ENCODE results near the gene NLGN3.
"Not testable (repeated sequence)": the region's sequence is repeated elsewhere in the genome, so short reads cannot be mapped to it uniquely, and the experiment has no call there.

The NLGN3 gene

DNA sequence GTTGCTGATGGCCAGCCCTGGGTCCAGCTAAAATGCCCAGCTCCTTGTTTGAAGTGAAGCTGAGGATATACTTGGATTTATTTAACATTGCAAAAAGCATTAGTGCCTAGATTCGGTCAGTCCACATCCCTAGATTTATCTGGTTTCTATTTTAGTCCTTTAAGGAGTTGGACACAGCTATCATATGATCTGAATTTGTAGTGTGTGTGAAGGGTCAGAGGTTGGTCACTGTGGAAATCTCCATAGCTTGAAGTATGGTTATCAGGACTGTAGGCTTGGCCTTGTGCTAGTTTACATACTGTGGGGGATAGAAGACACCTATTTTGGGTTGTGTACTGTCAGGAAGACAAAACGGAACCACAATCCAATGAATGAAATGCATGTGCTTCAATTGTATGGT, 28.8 kb downstream of the NLGN3 start:
- H3K4me3 ChIP-seq (ENCODE audit: low read depth, low read length), result no peak overlapping the region

DNA sequence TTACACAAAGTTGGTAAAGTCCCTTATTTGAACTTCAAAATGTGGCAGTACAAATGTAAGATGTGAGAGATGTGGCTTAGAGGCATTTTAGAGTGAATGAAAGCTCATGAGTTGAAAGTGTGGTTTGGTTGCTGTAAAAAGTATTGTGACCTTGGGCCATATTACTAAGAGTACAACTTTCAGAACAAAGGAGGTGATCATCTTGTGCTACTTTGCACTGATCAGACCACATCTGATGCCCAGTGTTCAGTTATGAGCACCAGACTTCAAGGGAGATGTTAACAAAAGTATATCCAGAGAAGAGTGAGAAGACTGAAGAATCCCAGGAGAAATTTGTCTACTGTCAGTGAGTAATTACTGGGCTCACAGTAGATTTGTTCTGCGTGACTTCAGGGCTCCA, 30.2 kb downstream of the NLGN3 start:
- TF ChIP-seq, protein P1, sequence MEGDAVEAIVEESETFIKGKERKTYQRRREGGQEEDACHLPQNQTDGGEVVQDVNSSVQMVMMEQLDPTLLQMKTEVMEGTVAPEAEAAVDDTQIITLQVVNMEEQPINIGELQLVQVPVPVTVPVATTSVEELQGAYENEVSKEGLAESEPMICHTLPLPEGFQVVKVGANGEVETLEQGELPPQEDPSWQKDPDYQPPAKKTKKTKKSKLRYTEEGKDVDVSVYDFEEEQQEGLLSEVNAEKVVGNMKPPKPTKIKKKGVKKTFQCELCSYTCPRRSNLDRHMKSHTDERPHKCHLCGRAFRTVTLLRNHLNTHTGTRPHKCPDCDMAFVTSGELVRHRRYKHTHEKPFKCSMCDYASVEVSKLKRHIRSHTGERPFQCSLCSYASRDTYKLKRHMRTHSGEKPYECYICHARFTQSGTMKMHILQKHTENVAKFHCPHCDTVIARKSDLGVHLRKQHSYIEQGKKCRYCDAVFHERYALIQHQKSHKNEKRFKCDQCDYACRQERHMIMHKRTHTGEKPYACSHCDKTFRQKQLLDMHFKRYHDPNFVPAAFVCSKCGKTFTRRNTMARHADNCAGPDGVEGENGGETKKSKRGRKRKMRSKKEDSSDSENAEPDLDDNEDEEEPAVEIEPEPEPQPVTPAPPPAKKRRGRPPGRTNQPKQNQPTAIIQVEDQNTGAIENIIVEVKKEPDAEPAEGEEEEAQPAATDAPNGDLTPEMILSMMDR (IDR thresholded peaks at IDR 0.05; ENCODE audit: low read depth, low read length), result no peak
- no peak for DNase-seq (ENCODE audit: low read depth, low spot score)
- no peak overlapping the region for H3K4me3 ChIP-seq (ENCODE audit: low read depth, low read length)
- in situ Hi-C loops (cut with HindIII; ENCODE audit: low sequenced_read_pairs), result no loop called here

More for the DNA sequence above, 28.8 kb downstream of the NLGN3 start:
- DNase-seq (ENCODE audit: low read depth, low spot score), result no peak
- TF ChIP-seq, protein P1 (IDR thresholded peaks at IDR 0.05; ENCODE audit: low read depth, low read length), result no peak
- in situ Hi-C loops (cut with HindIII; ENCODE audit: low sequenced_read_pairs), result no loop called here

DNA sequence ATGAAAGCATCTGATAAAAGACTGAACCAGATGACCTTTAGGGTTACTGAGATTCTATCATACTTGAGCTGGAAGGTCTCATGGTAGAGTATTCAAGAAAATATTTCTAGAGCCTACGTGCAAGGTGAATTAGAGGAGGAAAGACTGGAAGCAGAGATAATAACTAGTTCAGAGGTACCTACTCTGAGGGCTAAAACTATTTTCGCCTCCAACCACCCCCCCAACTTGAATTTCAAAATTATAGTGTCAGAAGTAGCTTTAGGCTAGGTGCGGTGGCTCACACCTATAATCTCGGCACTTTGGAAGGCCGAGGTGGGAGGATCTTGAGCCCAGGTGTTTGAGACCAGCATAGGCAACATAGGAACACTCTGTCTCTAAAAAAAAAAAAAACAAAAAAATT, 30.9 kb downstream of the NLGN3 start:
- no peak overlapping the region for H3K4me3 ChIP-seq (ENCODE audit: low read depth, low read length)
- TF ChIP-seq, protein P1 (IDR thresholded peaks at IDR 0.05; ENCODE audit: low read depth, low read length), result no peak
- no peak for DNase-seq (ENCODE audit: low read depth, low spot score)
- in situ Hi-C loops (cut with HindIII; ENCODE audit: low sequenced_read_pairs), result no loop called here

DNA sequence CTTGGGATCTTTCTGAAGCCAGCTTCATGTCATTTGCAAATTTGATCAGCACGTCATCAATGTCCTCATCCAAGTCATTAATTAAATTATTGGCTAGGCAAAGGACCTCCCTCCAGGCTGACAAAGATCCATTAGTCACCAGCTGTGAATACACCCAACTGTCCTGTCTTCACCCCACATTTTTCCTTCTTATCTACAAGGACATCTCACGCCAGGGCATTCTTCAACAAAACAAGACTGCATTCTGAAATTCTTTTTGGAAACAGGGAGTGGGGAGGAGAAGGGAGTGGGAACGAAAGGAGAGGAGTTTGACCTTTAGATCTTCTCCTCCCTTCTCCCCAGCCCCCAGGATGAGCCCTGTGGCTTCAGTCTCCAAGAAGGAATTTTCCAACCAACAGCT, 32.7 kb downstream of the NLGN3 start:
- TF ChIP-seq, protein P1 (IDR thresholded peaks at IDR 0.05; ENCODE audit: low read depth, low read length), result no peak
- no peak for DNase-seq (ENCODE audit: low read depth, low spot score)
- in situ Hi-C loops (cut with HindIII; ENCODE audit: low sequenced_read_pairs), result no loop called here
- H3K4me3 ChIP-seq (ENCODE audit: low read depth, low read length), result no peak overlapping the region

DNA sequence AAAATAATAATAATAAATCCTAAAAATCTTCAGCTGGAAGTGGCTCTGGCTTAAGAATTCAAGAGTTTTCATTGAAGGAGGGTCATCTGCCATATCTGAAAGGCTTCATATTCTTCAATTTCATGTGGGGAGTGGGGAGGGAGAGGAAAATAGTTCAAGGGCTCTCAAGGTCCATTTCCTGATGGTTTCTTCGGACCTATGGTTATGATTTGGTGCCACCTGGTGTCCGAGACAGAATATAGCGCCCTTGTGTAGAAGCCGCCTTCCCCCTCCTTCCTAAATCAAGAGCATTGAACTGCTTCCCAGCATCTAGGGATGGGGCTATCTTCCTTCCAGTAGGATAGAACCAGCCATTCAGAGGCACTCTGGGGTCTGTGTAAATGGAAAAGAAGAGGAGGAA, 34.3 kb downstream of the NLGN3 start:
- no peak overlapping the region for H3K4me3 ChIP-seq (ENCODE audit: low read depth, low read length)
- in situ Hi-C loops (cut with HindIII; ENCODE audit: low sequenced_read_pairs), result no loop called here
- TF ChIP-seq, protein P1 (IDR thresholded peaks at IDR 0.05; ENCODE audit: low read depth, low read length), result peak; percentile 67
- peak; percentile 66 for DNase-seq (ENCODE audit: low read depth, low spot score)

DNA sequence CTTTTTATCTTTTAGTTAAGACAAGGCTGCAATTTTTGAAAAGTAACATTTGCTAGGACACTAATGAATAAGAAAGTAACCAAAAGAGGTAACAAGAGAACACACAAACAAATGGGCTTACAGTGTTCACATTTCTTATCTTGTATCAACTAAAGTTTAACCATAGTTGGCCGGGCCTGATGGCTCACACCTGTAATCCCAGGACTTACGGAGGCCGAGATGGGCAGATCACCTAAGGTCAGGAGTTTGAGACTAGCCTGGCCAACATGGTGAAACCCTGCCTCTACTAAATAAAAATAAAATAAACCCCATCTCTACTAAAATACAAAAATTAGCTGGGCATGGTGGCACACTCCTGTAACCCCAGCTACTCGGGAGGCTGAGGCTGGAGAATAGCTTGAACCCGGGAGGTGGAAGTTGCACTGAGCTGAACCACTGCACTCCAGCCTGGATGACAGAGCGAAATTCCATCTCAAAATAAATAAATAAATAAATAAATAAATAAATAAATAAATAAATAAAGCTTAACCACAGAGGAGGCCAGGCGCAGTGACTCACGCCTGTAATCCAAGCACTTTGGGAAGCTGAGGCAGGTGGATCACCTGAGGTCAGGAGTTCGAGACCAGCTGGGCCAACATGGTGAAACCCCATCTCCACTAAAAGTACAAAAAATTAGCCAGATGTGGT, 36.1 kb downstream of the NLGN3 start:
- in situ Hi-C loops (cut with HindIII; ENCODE audit: low sequenced_read_pairs); DNase-seq (ENCODE audit: low read depth, low spot score); H3K4me3 ChIP-seq (ENCODE audit: low read depth, low read length): not testable (repeated sequence)

DNA sequence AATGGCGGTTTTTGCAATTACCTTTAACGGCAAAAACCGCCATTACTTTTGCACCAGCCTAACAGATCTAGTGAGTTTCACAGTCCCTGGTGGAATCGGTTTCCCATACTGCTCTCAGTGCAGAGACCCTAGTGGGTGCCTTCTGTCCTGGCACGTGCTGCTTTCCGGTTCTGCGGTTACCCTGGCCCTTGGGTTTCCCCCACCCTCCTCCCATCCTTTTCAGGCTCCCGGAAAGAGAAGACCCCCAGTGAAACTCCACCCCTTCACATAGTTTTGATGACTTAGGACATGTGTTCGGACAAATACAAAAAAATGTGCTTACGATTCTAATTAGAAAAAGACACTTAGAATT, 36.9 kb downstream of the NLGN3 start:
- DNase-seq (ENCODE audit: low read depth, low spot score), result no peak
- H3K4me3 ChIP-seq (ENCODE audit: low read depth, low read length), result peak overlapping the region; percentile 48
- TF ChIP-seq, protein P1 (IDR thresholded peaks at IDR 0.05; ENCODE audit: low read depth, low read length), result no peak
- in situ Hi-C loops (cut with HindIII; ENCODE audit: low sequenced_read_pairs), result no loop called here

All from astrocyte of the spinal cord (primary cell).